Testis (tissue), 3 donors: ENCODE measurements around the gene JPH2. TPM values are rescaled to one million over a fixed set of nuclear protein-coding genes. Genes with fewer than 3 reads are reported as not detected.

Experiments used
- DNase-seq: peaks from one replicate; pipeline ENCODE4 v3.0.0-alpha.2; 2019
- H3K27ac ChIP-seq, 2 donors: fragments of 200-600 bp; sonication (generic); one replicate each; pipeline ENCODE4 v1.5.1; 2019
- H3K27me3 ChIP-seq: fragments of 200-600 bp; sonication (generic); one replicate; pipeline ENCODE4 v1.5.1; 2019
- H3K36me3 ChIP-seq: fragments of 200-600 bp; sonication (generic); one replicate; pipeline ENCODE4 v1.5.1; 2017; ENCODE audit warnings: low read depth; ENCODE audit errors: missing control alignments
- H3K4me1 ChIP-seq: fragments of 200-600 bp; sonication (generic); one replicate; pipeline ENCODE4 v1.5.1; 2019
- H3K4me3 ChIP-seq, 2 donors: fragments of 200-600 bp; sonication (generic); one replicate each; pipeline ENCODE4 v1.5.1; 2017 to 2019
- H3K9me3 ChIP-seq: fragments of 200-600 bp; sonication (generic); one replicate; pipeline ENCODE4 v1.5.1; 2017
- CTCF ChIP-seq, 3 experiments: fragments of 450-650 bp in 2 of 3; fragments of 200-600 bp in 1 of 3; sonication (generic) in 1 of 3; IDR thresholded peaks; one replicate each; pipeline ENCODE4 v1.5.1; 2016 to 2019; ENCODE audit warnings: antibody characterized with exemption in 3 of 3, mild to moderate bottlenecking in 2 of 3, moderate library complexity in 1 of 3
- POLR2A ChIP-seq: fragments of 450-650 bp; IDR thresholded peaks from one replicate; pipeline ENCODE4 v1.6.1; 2017; ENCODE audit warnings: antibody characterized with exemption, mild to moderate bottlenecking, moderate library complexity
- WGBS, 2 donors: methylation state at CpG; one replicate each; pipeline ENCODE4 v1.1.5; 2018; 5-methylcytosine and 5-hydroxymethylcytosine counted together
- intact Hi-C: fragments of 100-400 bp; cut with DNase I; formaldehyde crosslinking; loops from one replicate; pipeline ENCODE4 v1.15.1; 2023; ENCODE audit warnings: low total_unique reads
- polyA plus RNA-seq: library from polyadenylated mRNA; stranded (reverse); fragments of 350-450 nt; fragmentation: Illumina TruSeq; extraction: RNeasy Lipid Tissue Mini Kit (QIAGEN cat#74804); gene quantifications from one replicate; pipeline ENCODE4 v1.2.3, GENCODE V29; 2014; ENCODE audit warnings: low read depth, low replicate concordance; ENCODE audit not compliant: insufficient read depth
- total RNA-seq, 2 donors: library from RNA; depleted of rRNA; stranded (reverse); fragments of >200 nt; gene quantifications; one replicate each; pipeline ENCODE4 v1.2.3, GENCODE V29; 2016

JPH2 gene
- total and polyA plus RNA-seq, 3 donors from 2014 or later, result 1.9 to 3.7 (median 3.2) TPM

- intact Hi-C loops, result no loop called here
- H3K4me1 ChIP-seq, result peaks cover 22% of the 10 kb centered on the region
- peak overlapping the region; percentile 91 to 99 for H3K4me3 ChIP-seq
- no peaks in the 10 kb centered on the region for H3K36me3 ChIP-seq
- TF ChIP-seq CTCF (IDR thresholded peaks at IDR 0.05) (no peak), POLR2A (no peak)
- no peak for DNase-seq
- H3K27me3 ChIP-seq, result no peaks in the 10 kb centered on the region
- H3K27ac ChIP-seq, result peak overlapping the region in 1 of 2 donors; percentile 94
- no peaks in the 10 kb centered on the region for H3K9me3 ChIP-seq
- WGBS, 2 donors, result 27 to 28% methylated on average over 7 of the region's 7 CpGs
Measured at GRCh38 chr20:44208770-44209169, 21.8 kb upstream of the JPH2 start.

GRCh38 chr20:44208165-44208564 lies 21.2 kb upstream of the JPH2 start:
- DNase-seq, result no peak
- WGBS, 2 donors, result 40 to 42% methylated on average over 7 of the region's 7 CpGs
- peaks cover 22% of the 10 kb centered on the region for H3K4me1 ChIP-seq
- H3K27me3 ChIP-seq, result no peaks in the 10 kb centered on the region
- no peak overlapping the region for H3K27ac ChIP-seq
- no peaks in the 10 kb centered on the region for H3K9me3 ChIP-seq
- no peak overlapping the region for H3K4me3 ChIP-seq
- intact Hi-C loops, result no loop called here
- TF ChIP-seq CTCF (IDR thresholded peaks at IDR 0.05) (no peak), POLR2A (no peak)
- no peaks in the 10 kb centered on the region for H3K36me3 ChIP-seq

GRCh38 chr20:44207126-44207723 lies 20.2 kb upstream of the JPH2 start:
- H3K27me3 ChIP-seq, result no peaks in the 10 kb centered on the region
- no peak for DNase-seq
- WGBS, 2 donors, result 21 to 31% methylated on average over 3 of the region's 3 CpGs
- peaks cover 22% of the 10 kb centered on the region for H3K4me1 ChIP-seq
- H3K4me3 ChIP-seq, result no peak overlapping the region
- no peaks in the 10 kb centered on the region for H3K36me3 ChIP-seq
- TF ChIP-seq CTCF (IDR thresholded peaks at IDR 0.05) (no peak), POLR2A (no peak)
- H3K27ac ChIP-seq, result no peak overlapping the region
- intact Hi-C loops, result no loop called here
- H3K9me3 ChIP-seq, result no peaks in the 10 kb centered on the region

GRCh38 chr20:44206132-44206531 lies 19.1 kb upstream of the JPH2 start:
- Histone ChIP-seq H3K27me3 (no peaks in the 10 kb centered on the region), H3K9me3 (no peaks in the 10 kb centered on the region), H3K36me3 (no peaks in the 10 kb centered on the region), H3K4me3 (no peak overlapping the region), H3K27ac (no peak overlapping the region), H3K4me1 (peaks cover 22% of the 10 kb centered on the region)
- no peak for TF ChIP-seq CTCF (IDR thresholded peaks at IDR 0.05)
- TF ChIP-seq POLR2A, result no peak
- DNase-seq, result no peak
- intact Hi-C loops, result no loop called here

- Histone ChIP-seq H3K4me1 (peaks cover 22% of the 10 kb centered on the region), H3K9me3 (no peaks in the 10 kb centered on the region), H3K27me3 (no peaks in the 10 kb centered on the region), H3K4me3 (no peak overlapping the region), H3K27ac (no peak overlapping the region), H3K36me3 (no peaks in the 10 kb centered on the region)
- WGBS, 2 donors, result 83 to 94% methylated on average over 10 of the region's 10 CpGs
- intact Hi-C loops, result no loop called here
- no peak for DNase-seq
- TF ChIP-seq POLR2A, result no peak
- TF ChIP-seq CTCF (IDR thresholded peaks at IDR 0.05), result no peak
Measured at GRCh38 chr20:44204832-44205215, 17.8 kb upstream of the JPH2 start.
